Right atrium auricular region (tissue), 2 donors: ENCODE results near the gene SLIT1. TPM values are rescaled to one million over a fixed set of nuclear protein-coding genes. Genes with fewer than 3 reads are reported as not detected.

Source experiments
- DNase-seq: peaks from one replicate; pipeline ENCODE4 v3.0.0-alpha.2; 2019; ENCODE audit warnings: low spot score
- H3K27ac ChIP-seq, 2 donors: fragments of 200-600 bp; sonication (generic); 1 replicate in 1 of 2; 2 replicates in 1 of 2; pipeline ENCODE4 v1.5.1; 2016 to 2019
- H3K27me3 ChIP-seq, 2 donors: fragments of 200-600 bp; sonication (generic); one replicate each; pipeline versions ENCODE4 v1.5.1 to v1.6.0; 2017 to 2019
- H3K36me3 ChIP-seq: fragments of 200-600 bp; sonication (generic); one replicate; pipeline ENCODE4 v1.5.1; 2016
- H3K4me1 ChIP-seq, 2 donors: fragments of 200-600 bp; sonication (generic); one replicate each; pipeline versions ENCODE4 v1.5.1 to v1.6.0; 2017 to 2019
- H3K4me3 ChIP-seq, 2 donors: fragments of 200-600 bp; sonication (generic); 1 replicate in 1 of 2; 2 replicates in 1 of 2; pipeline ENCODE4 v1.5.1; 2017 to 2019; ENCODE audit warnings: mild to moderate bottlenecking in 1 of 2, moderate library complexity in 1 of 2
- H3K9me3 ChIP-seq, 2 donors: fragments of 200-600 bp; sonication (generic); one replicate each; pipeline ENCODE4 v1.5.1; 2019
- CTCF ChIP-seq, 2 donors: fragments of 200-600 bp; sonication (generic); IDR thresholded peaks; one replicate each; pipeline ENCODE4 v1.5.1; 2019; ENCODE audit warnings: antibody characterized with exemption in 2 of 2
- total RNA-seq, 2 donors: library from RNA; depleted of rRNA; stranded (reverse); fragments of >200 nt; gene quantifications; one replicate each; pipeline ENCODE4 v1.1.0, GENCODE V29; 2016

Gene SLIT1
- total RNA-seq, 2 donors from 2014 or later: not detected

GRCh38 chr10:97048649-97049427 is 136.9 kb downstream of the SLIT1 start:
- no peak for TF ChIP-seq CTCF (IDR thresholded peaks at IDR 0.05)
- no peaks in the 10 kb centered on the region for H3K9me3 ChIP-seq
- no peaks in the 10 kb centered on the region for H3K4me1 ChIP-seq
- no peaks in the 10 kb centered on the region for H3K27me3 ChIP-seq
- H3K4me3 ChIP-seq: no peak overlapping the region
- H3K27ac ChIP-seq: no peak overlapping the region
- H3K36me3 ChIP-seq: no peaks in the 10 kb centered on the region
- DNase-seq: no peak

GRCh38 chr10:97047788-97048187 is 138.0 kb downstream of the SLIT1 start:
- H3K9me3 ChIP-seq: no peaks in the 10 kb centered on the region
- H3K36me3 ChIP-seq: no peaks in the 10 kb centered on the region
- no peak for DNase-seq
- no peaks in the 10 kb centered on the region for H3K4me1 ChIP-seq
- no peak overlapping the region for H3K27ac ChIP-seq
- no peak for TF ChIP-seq CTCF (IDR thresholded peaks at IDR 0.05)
- H3K27me3 ChIP-seq: no peaks in the 10 kb centered on the region
- H3K4me3 ChIP-seq: no peak overlapping the region

GRCh38 chr10:97047083-97047736 is 138.5 kb downstream of the SLIT1 start:
- no peaks in the 10 kb centered on the region for H3K27me3 ChIP-seq
- H3K36me3 ChIP-seq: no peaks in the 10 kb centered on the region
- no peak for DNase-seq
- no peaks in the 10 kb centered on the region for H3K4me1 ChIP-seq
- H3K9me3 ChIP-seq: no peaks in the 10 kb centered on the region
- H3K4me3 ChIP-seq: no peak overlapping the region
- no peak for TF ChIP-seq CTCF (IDR thresholded peaks at IDR 0.05)
- H3K27ac ChIP-seq: no peak overlapping the region

- no peaks in the 10 kb centered on the region for H3K27me3 ChIP-seq
- no peak for TF ChIP-seq CTCF (IDR thresholded peaks at IDR 0.05)
- H3K36me3 ChIP-seq: no peaks in the 10 kb centered on the region
- no peaks in the 10 kb centered on the region for H3K4me1 ChIP-seq
- no peak overlapping the region for H3K4me3 ChIP-seq
- DNase-seq: no peak
- H3K27ac ChIP-seq: no peak overlapping the region
- H3K9me3 ChIP-seq: no peaks in the 10 kb centered on the region
Observed at GRCh38 chr10:97046456-97047082, 139.2 kb downstream of the SLIT1 start.

- Histone ChIP-seq H3K27ac (no peak overlapping the region), H3K4me3 (no peak overlapping the region), H3K27me3 (no peaks in the 10 kb centered on the region), H3K4me1 (no peaks in the 10 kb centered on the region), H3K36me3 (no peaks in the 10 kb centered on the region), H3K9me3 (no peaks in the 10 kb centered on the region)
- TF ChIP-seq CTCF (IDR thresholded peaks at IDR 0.05): no peak
- DNase-seq: no peak
Observed at GRCh38 chr10:97043563-97043855, 142.2 kb downstream of the SLIT1 start.
